Measurements from ENCODE around the gene SEPTIN11.
"Not testable (repeated sequence)": the region's sequence is repeated elsewhere in the genome, so short reads cannot be mapped to it uniquely, and the experiment has no call there.

The SEPTIN11 gene

DNA sequence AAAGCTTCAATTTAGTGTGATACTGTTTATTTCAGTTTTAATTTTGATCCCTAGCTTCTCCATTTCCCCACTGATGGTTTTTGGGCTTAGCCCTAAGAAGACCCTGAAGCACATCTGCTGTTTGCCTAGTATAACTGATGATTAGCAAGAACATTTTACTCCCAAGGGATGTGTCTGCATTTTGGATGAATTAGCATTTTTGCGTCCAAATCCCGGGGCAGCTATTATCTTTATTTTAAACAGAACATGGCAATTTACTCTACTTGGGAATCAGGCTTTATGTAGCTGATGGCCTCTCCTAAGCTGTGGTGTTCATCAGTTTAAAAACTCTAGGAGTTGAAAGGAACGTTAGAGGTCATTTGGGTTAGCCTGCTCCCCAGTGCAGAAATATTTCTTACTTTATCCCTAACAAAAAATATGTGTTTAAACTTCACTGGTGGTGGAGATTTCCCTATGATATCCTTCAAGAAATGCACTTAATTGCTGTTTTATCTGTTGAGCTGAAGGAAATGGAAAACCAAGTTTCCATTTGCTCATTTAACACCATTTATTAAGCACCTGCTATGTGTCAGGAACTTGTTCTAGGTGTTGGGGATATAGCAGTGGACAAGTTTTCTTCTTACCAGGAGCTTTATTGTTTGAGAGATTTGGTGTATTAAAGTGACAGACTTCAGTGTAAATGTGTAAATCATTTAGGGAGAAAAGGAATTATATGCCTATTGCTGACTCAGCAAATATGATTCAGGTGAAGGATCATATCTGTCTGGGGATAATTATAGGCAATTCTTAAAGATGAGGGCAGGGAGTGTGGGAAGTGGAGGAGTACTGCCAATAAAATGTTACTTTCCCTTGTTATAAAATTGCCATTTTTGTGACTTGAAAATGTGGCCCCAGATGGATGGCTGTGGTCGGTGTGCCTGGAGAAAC, 3.4 kb downstream of the SEPTIN11 start:
- DNase-seq: no peak

DNA sequence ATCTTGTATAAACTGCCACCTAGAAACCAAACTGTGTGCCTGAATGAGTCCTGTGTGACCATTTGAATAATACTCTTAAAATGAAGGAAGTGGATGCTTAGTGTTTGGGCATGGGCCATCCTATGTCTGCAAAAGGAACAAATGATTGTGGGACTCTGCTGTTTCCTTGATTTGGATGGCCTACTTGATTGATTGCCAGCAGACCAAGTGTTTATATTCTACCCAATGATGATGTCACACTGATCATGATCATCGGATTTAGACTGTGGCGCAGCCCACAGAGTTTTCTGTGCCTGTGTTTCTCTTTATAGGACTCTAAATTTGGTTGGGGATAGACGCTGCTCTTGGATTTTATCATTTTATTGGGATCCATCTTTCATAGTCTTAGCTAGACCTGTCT, 4.4 kb downstream of the SEPTIN11 start:
- no peak for DNase-seq

DNA sequence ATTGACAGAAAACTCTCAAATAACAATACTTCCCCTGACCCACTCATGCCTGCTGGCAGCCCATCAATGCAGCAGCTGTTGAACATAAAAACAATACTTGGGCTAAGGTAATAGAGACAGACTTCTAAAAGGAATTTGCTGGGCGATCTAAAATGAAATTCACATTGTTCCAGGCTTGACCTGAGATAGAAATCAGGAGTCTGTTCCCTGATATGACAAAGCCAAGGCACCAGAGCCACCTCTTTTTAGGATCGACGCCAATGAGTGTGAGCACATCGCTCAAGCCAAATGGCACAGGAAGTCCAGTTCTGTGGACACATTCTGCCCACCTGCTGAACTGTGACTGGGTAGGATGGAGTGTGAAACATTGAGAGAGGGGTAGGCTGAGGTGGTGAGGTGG, 4.9 kb downstream of the SEPTIN11 start:
- DNase-seq: no peak

DNA sequence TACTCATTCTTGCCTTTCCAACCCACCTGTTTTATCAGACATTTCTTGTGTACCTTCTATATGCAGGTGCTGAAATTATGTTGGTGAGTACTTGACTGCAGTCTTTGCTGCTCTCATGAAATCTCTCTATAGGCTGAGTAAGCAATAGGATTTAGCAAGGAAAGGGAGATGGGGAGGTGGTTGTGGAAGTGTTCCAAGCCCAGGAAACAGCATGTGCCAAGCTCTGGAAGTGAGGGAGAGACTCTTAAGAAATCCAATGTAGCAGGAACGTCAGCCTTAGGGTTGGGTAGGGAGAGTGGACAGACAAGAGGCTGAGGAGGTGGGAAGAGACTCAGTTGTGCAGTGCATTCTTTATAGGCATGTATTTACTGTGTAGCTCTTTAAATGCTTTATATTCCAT, 5.6 kb downstream of the SEPTIN11 start:
- DNase-seq: no peak

DNA sequence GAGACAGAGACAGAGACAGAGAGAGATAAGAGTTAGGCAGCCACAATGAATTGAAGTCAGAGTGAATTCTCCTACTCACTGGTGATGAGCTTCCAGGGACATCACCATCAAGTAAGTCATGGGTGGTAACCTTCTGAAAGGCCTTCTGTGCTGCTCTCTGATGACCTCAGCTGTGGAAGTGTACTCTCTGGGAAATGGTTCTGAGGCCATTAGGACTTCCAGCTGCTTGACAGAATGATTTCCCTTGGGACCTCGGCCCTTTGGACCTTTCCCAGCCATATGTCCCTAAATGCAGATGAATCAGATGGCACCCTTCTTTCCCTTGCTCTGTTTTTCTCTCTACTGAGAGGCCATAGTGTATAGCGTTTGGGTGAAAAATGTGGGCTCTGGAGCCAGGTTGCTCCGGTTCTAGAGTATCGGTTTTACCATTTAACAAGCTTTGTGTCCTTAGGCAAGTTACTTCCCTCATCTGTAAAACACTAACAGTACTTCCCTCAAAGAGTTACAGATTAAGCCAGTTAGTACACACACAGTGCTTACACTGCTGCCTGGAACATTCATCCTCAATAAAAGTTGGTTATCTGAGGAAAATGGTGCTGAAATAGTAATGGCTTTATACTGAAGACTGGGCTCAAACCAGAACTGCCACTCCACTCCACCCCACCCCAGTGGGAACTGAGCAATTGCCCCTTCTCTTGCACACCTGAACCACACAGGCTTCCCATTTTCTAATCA, 7.6 kb downstream of the SEPTIN11 start:
- DNase-seq: no peak

DNA sequence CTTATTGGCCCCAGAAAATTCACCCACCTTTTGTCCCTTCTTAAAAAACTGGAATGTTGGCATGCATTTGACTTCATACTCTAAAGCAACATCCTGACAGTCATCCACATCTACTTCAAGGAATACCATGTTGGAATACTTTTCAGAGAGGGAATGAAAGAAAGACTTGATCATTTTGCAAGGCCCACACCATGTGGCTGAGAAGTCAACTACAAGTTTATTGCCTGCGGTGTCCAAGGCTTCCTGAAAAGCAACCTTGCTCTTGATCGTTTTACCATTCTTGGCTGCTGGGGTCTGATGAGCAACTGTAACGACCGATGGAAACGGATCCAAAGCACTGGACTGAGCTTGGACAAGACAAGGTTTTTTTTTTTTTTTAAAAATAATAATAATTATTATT, 9.3 kb downstream of the SEPTIN11 start:
- DNase-seq: no peak

DNA sequence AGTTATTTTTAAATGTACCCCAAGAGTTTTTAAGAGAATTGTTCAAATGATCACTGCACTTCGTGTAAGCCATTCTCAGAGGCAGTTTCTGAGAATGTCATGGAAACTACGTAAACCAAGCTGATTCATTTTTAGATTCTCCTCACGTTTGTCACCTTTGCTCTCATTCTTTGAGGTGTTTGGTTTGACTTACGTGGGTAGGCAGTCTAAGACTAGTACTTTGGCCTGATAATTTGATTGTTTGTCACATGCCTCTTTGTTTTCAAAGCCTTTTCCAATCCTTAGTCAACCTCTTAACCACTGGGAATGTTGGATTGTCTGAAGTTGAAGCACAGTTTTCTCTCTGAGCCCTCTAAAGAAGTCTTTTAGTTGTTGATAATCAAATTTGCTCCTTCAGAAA, 10.5 kb downstream of the SEPTIN11 start:
- no peak for DNase-seq

DNA sequence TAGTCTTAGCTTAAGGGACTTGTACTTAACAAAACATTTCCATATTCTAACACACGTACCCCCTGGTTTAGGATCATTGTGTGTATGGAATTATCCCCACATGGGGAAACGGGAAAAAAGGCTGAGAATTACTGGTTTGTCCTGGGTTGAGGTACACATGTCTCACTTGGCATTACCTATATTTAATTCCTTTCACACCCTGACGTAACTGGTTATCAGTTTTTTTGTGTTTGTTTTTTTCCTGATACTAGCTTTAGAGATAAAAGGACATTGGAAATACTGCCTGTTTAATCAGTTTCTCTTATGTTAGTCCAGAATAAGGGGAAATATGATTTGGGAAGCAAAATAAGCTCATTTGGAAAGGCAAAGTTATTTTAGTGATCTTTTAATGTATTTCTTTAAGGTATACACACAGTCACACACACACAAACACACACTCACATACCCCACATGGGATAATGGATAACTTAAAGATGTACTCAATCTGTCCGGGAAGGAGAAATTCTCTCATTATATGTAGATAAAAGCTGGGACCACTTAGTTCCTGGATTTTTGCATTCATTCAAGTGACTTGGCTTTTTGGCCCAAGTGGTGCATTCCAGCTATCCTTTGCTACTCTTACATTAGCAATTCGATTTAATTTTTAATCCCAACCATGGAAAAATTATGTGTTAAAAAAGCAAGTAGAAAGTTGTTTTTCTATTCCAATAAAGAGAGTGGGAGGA, 13.0 kb downstream of the SEPTIN11 start:
- DNase-seq: no peak

DNA sequence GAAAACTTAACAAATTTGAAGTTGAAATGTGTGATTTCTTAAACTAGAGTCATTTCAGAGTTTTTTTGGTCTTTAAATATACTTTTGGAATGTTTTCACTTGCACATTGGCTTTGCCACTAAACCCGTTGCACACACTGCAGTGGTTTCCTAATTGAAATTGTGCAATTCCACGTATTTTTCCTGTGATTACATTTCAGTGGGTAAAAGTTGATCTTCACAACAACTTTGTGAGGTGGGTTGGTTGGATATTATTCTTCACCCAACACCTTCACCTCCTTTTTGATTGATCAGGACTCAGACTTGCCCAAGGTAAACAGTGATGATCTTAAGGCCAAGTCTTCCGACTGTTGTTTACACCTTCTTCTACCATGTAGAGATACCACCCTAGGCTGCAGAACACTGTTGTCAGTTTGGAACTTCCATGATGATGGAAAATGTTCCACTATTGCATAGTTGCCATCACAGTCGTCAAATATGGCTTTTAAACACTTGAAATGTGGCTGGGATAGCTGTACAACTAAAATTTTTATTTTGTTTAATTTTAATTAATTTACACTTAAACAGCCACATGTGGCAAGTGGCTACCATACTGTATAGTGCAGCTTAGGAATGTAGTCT, 13.7 kb downstream of the SEPTIN11 start:
- DNase-seq: no peak

DNA sequence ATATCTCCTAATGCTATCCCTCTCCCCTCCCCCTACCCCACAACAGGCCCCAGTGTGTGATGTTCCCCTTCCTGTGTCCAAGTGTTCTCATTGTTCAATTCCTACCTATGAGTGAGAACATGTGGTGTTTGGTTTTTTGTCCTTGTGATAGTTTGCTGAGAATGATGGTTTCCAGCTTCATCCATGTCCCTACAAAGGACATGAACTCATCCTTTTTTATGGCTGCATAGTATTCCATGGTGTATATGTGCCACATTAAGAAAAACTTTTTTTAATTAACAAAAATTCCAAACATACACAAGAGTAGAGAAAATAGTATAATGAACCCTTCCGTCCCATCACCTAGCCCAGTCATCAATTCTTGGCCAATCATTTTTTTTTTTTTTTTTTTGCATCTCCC, 14.4 kb downstream of the SEPTIN11 start:
- DNase-seq: not testable (repeated sequence)

DNA sequence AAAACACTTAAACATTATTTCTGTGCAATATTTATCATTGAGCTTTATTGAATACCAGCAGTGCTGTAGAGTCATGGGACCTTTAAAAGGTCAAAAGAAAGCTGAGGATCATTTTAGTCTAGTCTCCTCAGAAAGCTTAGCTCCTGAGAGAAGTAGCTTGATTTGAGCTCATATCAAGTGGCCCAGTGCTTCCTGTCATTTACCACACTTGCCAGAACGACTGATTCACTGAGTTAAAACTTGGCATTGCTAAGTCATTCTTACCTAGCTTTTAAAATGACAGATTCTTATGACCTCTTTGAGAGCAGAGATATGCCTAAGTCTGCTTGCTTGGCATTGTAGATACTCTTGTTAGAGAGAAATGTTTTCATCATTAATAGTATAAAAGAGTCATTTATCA, 15.2 kb downstream of the SEPTIN11 start:
- no peak for DNase-seq

DNA sequence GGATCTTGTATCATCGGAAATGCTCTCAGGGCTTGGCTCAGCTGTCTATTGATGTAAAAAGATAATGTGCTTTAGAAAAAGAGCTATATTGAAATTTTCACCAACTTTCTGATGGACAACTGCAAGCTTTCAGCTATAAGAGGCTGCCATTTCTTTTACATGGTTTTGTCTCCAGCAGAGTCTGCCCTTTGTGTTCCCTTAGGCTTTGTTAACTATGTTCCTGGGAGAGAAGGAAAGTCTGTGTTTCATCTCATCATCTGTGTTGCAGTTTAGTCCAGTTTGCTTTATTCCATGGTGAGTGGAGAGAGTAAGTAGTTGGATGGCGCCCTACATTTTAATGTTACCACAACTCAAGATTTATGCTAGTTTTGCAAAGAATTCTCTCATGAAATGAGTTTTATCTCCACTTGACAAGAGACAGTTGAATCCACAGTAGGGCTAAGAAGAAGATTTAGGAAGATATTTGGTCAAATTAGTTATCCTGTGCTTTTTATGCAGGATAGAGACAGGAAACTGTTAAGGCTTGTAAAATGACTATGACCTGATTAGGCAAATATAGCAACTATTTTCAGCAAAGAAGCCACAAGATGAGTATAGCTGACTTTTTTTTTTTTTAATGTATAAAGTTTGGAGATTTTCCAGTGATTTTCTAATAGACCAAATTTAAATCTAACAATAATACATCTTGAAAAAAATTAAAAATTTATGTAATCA, 16.5 kb downstream of the SEPTIN11 start:
- no peak for DNase-seq

DNA sequence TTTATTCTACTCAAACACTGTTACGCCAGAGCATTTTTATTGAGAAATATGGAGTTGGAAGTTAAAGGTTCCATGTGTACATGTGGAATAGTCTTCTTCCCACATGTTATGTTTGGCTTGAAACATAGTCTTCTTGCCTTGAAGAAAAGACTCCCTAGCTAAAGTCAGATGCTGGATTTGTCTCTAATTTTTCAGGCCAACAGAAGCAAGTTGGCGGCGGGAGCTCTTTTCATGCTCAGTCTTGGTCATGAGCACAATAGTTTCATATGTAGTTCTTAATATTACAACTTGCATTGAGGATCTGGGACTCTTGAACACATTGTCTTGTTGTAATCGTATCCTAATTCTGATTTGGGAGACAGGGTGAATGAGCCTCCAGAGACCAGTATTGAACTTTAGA, 19.4 kb downstream of the SEPTIN11 start:
- DNase-seq: no peak

DNA sequence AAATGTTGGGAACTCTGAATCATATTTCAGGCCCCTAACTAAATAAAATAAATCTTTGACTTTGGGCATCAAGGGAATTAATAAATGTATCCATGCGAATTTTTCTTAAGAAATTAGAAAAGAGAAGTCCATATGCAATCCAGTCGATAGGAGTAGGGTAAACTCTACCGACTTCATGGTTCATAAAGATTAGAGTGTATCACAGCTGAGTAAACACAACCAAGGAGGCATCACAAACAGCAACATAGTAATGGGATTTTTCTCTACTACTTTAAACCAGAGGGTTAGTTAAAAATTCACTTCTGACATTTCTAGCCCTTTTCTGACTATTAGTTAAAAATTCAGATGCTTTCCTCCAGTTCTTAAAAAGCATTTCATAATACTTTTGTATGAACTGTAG, 19.9 kb downstream of the SEPTIN11 start:
- no peak for DNase-seq

DNA sequence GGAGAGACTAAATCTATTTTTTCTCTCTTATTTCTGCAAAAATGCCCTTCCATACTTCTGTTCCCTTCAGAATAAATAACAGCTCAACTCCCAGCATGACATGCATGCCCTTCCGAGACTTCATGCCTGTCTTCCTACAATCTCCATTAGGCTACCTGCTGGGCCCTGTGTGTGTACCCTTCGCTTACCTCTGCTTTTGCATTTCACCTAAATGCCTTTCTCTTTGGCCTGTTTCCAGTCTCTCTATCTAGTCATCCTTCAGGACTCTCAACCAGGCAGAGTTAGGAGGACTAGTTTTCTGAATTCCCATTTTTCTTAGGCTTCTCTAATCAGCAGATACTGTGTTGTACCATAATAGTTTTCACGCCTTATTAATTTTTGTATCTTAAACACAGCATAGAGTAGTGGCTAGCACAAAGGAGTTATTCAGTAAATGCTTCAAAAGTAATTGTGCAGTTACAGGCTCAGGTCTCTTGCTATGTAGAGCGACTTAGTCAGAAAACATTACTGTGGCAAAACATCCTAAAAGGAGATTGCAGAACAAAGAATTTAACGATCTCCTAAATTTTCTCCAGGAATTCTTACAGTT, 20.5 kb downstream of the SEPTIN11 start:
- no peak for DNase-seq

DNA sequence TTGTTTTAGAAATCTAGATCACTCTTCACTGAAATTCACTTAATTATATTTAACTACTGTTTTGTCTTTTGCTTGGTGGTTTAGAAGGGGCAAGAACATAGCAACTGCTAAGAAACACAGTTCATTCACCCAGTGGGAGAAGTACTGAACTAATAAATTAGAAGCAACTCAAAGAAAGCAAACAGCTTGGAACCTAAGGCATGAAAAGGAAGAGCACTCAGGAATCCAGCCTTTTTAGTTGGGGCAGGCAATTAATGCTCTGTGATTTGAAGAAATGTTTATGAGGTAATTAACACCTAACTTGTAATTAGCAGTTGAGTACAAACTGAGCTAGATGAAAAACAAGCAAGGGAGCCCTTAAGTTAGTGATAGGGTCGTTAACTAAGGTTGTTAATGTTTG, 22.8 kb downstream of the SEPTIN11 start:
- no peak for DNase-seq

DNA sequence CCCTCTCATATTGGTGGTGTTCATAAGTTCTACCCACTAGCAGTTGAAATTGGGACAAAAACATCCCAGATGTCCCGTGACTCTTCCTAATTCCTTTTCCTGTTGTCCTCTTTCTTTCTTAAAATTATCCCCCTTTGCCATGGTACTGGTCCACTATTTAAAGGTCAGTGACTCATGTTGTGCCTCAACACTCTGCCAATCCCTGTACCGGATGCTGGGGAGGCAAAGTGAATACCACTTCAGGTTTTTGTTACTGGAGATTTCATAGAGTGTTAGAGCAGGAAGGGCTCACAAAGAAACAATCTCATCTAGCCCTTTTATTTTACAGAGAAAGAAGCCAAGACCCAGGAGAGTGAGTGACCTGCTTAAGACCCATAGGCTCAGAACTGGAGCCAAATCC, 24.6 kb downstream of the SEPTIN11 start:
- DNase-seq: no peak

DNA sequence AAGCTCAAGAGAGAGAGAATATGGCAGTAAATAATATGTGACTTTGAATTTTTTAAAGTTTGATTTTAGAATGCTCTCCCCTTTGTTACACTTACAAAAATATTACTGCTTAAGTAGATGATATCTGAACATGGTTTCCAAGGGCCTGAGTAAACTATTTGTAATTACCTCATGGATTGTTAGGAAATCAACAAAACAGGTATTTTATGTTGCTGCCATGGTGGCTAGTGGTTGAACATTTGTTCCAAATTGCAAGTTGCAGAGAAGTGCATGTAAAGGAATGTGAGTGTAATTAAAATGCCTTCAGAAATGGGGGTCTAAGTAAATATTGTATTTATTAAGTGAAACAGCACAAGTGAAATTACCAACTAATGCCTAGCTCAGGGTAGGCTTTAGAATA, 27.6 kb downstream of the SEPTIN11 start:
- no peak for DNase-seq

DNA sequence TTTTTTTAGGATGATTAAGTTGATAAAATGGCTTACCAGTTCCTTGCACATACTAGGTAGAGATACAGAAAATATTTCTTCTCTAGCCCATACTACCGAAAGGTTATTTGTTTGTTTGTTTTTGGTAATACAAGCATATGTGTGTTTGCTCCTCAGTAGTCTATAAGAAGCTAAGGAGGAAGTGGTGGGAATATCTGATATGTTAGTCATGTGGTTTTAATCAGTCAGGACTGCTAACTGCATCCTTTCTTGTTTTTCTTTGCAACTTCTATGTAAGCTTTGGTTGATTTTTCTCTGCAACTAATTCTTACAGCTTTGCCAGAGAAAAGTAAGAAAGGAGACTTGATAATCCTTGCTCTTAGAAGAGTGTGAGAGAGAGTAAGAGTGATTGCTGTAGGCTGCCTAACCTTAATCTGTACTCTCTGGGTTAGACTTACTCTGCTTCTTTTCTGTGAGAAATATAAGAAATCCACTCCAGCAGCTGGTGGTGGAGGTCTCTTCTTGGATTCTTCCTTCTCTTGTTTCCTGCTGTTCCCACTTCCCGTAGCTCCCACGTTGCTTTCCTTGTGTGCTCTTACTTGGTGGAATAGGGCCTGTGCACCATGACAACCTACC, 28.3 kb downstream of the SEPTIN11 start:
- peak; percentile 60 for DNase-seq

DNA sequence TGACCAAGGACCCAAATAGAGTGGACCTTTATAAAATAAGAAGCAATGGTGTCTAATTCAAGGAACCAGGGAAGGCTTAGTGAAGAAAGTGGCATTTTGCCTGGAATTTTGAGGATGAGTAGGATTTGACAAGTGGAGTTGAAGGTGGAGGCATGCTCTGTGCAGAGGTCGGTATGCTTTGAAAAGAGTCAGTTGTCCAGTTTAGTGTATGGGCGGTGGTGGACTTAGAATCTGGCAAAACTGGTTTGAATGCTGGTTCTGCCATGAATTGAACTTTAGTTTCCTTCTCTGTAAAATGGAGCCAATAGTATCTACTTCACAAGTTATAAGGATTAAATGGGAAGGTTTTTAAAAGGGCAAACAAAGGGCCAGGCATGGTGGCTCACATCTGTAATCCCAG, 29.7 kb downstream of the SEPTIN11 start:
- no peak for DNase-seq

DNA sequence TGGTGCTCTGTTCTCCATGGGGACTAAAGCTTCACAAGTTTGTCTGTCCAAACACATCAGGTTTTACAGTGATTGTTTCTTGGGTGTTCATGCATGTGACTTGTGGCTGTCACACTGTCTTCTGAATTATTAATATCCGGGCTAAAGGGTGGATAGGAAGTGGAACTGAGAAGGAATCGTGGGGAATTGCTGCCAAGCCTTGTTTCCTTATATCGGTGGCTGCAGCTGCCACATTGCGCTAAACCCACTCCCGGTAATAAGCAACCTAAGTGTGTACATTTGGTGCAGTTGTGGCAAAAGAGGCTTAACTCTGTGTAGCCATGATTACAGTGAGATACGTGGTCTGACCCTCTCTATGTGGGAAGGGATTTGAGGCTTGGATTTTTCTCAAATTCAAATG, 30.7 kb downstream of the SEPTIN11 start:
- no peak for DNase-seq

DNA sequence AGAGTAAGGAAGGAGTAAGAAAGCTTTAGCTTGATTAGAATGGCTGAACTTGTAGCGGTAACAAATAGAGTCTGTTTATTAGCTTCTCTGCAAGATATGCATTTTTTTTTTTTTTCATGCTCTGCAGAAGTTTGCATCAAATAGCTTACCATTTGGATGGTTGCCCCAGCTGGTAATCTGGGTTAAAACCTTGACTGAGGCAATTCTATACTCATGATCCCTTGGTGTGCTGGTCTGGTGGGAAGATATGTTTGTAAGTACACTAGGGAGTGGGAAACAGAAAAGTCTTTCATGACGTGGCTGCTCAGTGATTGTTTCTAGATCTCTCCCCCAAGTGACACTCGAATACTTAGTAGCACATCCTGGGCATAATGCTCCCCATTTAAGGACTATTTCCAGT, 32.1 kb downstream of the SEPTIN11 start:
- DNase-seq: no peak

All from hematopoietic multipotent progenitor cell treated with erythropoietin and hydrocortisone succinate and interleukin-3 and kit ligand, for 6 days (in vitro differentiated cells).